ENCODE measurements around the gene ELAVL3.

The ELAVL3 gene

GRCh38 chr19:11423164-11423790 is 57.6 kb downstream of the ELAVL3 start:
- no peak for TF ChIP-seq CSRNP3 (CRISPR knock-in tag; IDR thresholded peaks at IDR 0.05)
- TF ChIP-seq TCF4 (CRISPR knock-in tag; IDR thresholded peaks at IDR 0.05; ENCODE audit: borderline replicate concordance) = no peak
- TF ChIP-seq GLIS3 (CRISPR knock-in tag; IDR thresholded peaks at IDR 0.05) = no peak
- no peak for TF ChIP-seq ARNTL (CRISPR knock-in tag; IDR thresholded peaks at IDR 0.05; ENCODE audit: borderline replicate concordance, low read depth)
- no peak for ATAC-seq

DNA sequence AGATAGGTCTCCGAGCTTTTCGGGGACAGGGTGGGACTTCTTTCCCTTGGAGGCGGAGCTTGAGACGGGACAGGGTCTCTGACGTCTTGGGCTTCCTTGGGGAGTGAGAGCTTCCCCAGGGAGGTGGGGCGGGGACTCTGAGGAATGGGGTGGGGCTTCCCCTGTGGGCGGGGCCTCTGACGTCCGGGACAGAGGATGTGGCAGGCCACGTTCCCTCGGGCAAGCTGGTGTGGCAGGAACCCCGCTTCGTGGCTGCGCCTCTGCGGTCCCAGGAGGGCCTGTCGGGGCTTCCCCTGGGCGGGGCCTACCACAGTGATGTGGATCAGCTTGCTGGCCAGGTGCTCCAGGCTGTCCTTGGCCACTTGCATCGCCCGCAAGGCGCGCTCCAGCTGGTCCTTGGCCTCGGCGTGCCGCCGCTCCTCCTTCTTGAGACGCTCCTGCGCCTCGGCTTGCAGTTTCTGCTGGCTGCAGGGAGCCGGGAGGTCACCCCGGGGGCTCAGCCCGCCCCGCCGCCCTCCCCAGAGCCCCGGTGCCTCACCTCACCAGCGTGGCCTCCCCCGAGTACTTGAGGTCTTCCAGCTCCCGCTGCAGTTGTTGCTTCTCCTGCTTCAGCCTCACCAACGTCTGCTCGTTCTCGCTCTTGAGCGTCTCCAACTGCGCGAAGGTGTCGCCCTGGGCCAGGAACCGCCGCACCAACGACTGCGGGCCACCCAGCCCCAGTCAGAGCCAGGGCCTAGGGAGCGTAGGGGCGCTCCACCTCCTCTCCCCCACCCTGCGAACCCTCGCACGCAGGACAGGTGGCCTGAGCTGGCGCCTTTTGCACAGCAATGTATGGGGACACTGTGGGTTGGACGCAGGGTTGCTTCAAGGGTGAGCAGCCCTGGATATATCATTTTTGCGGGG is 58.4 kb downstream of the ELAVL3 start:
- no peak for ATAC-seq
- TF ChIP-seq ESRRG (CRISPR knock-in tag; IDR thresholded peaks at IDR 0.05) (no peak), ZNF565 (CRISPR knock-in tag; conservative IDR thresholded peaks at IDR 0.05; ENCODE audit: low read depth) (no peak)

GRCh38 chr19:11421371-11422098 is 59.3 kb downstream of the ELAVL3 start:
- no peak for ATAC-seq
- no peak for TF ChIP-seq CSRNP3 (CRISPR knock-in tag; IDR thresholded peaks at IDR 0.05)
- TF ChIP-seq ARNTL (CRISPR knock-in tag; IDR thresholded peaks at IDR 0.05; ENCODE audit: borderline replicate concordance, low read depth) = no peak
- no peak for TF ChIP-seq TSHZ2 (CRISPR knock-in tag; IDR thresholded peaks at IDR 0.05)

DNA sequence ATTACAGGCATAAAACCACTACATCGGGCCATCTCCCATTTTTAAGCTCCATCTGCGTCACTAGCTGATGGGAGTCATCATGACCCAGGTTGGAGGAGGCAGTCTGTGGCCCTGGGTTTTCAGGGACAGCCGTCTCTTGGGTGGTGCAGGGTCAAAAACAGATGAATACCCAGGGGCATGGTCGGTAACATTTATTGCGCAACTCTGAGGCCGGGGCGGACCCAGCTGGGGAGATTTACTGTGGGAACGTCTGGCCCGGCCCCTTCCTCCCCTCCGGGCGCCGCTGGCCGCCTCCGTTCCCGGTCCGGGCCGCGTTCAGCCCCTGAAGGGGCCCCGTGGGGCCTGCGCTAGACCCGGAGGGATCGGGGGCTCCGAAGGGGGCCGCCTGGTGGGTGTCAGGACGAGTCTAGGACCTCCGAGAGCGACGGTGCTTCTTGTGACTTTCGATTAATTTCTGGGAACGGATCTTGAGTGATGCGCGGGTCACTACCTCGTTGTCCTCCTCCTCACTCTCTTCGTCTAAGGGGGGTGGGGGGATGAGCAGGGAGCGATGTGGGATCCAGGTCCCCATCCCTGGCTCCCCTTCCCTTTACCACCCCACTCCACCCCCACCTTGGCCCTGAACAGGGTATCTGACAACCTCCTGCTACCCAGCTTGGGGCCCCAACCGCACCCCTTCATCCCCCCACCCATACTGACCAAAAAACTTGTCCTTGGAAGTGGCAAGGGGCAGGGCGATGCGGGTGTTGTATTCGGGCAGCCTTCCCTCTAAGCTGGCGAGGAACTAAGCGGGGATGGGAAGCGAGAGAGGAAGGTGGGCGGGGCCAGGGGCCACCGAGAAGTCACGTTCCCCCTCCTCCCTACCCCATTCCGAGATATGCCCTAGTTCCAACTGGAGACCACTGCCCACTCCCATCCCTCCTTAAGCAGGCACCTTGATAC is 60.1 kb downstream of the ELAVL3 start:
- ATAC-seq = no peak
- no peak for TF ChIP-seq CREB5 (CRISPR knock-in tag; IDR thresholded peaks at IDR 0.05; ENCODE audit: low read depth)
- TF ChIP-seq SNAI2 (CRISPR knock-in tag; IDR thresholded peaks at IDR 0.05) = no peak
- TF ChIP-seq ZNF565 (CRISPR knock-in tag; conservative IDR thresholded peaks at IDR 0.05; ENCODE audit: low read depth) = no peak
- TF ChIP-seq TSHZ2 (CRISPR knock-in tag; IDR thresholded peaks at IDR 0.05) = no peak
- no peak for TF ChIP-seq TCF4 (CRISPR knock-in tag; IDR thresholded peaks at IDR 0.05; ENCODE audit: borderline replicate concordance)
- TF ChIP-seq BACH2 (CRISPR knock-in tag; IDR thresholded peaks at IDR 0.05; ENCODE audit: borderline replicate concordance) = no peak
- TF ChIP-seq TOX (CRISPR knock-in tag; IDR thresholded peaks at IDR 0.05; ENCODE audit: borderline replicate concordance) = no peak
- TF ChIP-seq, protein P1, sequence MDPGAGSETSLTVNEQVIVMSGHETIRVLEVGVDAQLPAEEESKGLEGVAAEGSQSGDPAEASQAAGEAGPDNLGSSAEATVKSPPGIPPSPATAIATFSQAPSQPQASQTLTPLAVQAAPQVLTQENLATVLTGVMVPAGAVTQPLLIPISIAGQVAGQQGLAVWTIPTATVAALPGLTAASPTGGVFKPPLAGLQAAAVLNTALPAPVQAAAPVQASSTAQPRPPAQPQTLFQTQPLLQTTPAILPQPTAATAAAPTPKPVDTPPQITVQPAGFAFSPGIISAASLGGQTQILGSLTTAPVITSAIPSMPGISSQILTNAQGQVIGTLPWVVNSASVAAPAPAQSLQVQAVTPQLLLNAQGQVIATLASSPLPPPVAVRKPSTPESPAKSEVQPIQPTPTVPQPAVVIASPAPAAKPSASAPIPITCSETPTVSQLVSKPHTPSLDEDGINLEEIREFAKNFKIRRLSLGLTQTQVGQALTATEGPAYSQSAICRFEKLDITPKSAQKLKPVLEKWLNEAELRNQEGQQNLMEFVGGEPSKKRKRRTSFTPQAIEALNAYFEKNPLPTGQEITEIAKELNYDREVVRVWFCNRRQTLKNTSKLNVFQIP (CRISPR knock-in tag; IDR thresholded peaks at IDR 0.05; ENCODE audit: borderline replicate concordance, low read depth) = no peak
- TF ChIP-seq ZNF70 (CRISPR knock-in tag; IDR thresholded peaks at IDR 0.05) = no peak
- TF ChIP-seq ISL1 (CRISPR knock-in tag; IDR thresholded peaks at IDR 0.05) = no peak
- no peak for TF ChIP-seq CSRNP3 (CRISPR knock-in tag; IDR thresholded peaks at IDR 0.05)
- no peak for TF ChIP-seq ZFP3 (CRISPR knock-in tag; IDR thresholded peaks at IDR 0.05)
- no peak for TF ChIP-seq GLIS3 (CRISPR knock-in tag; IDR thresholded peaks at IDR 0.05)
- TF ChIP-seq PPARA (CRISPR knock-in tag; IDR thresholded peaks at IDR 0.05; ENCODE audit: borderline replicate concordance) = no peak
